GM19240 (cell line): Measurements from ENCODE around the gene AKNAD1.

Experiments used
- DNase-seq: peaks from one replicate; pipeline ENCODE4 v3.0.0; 2011; ENCODE audit warnings: low spot score; ENCODE audit not compliant: insufficient read length

AKNAD1 gene

GRCh38 chr1:108830119-108831008 lies 26.5 kb downstream of the AKNAD1 start:
- no peak for DNase-seq

- no peak for DNase-seq
These were observed 27.4 kb downstream of the AKNAD1 start for GRCh38 chr1:108829498-108829916.

- peak; percentile 53 for DNase-seq
These were observed 28.6 kb downstream of the AKNAD1 start for GRCh38 chr1:108828074-108828961.

- DNase-seq, result no peak
These were observed 30.7 kb downstream of the AKNAD1 start for GRCh38 chr1:108826081-108826635.

- DNase-seq, result no peak
These were observed 32.8 kb downstream of the AKNAD1 start for GRCh38 chr1:108824051-108824450.

GRCh38 chr1:108823632-108824031 lies 33.3 kb downstream of the AKNAD1 start:
- no peak for DNase-seq

- no peak for DNase-seq
These were observed 37.0 kb downstream of the AKNAD1 start for GRCh38 chr1:108819878-108820277.

- no peak for DNase-seq
These were observed 39.1 kb downstream of the AKNAD1 start for GRCh38 chr1:108817811-108818210.

GRCh38 chr1:108817016-108817415 lies 39.9 kb downstream of the AKNAD1 start:
- DNase-seq, result no peak

- DNase-seq, result no peak
These were observed 40.6 kb downstream of the AKNAD1 start for GRCh38 chr1:108816049-108816893.

- DNase-seq, result no peak
These were observed 41.3 kb downstream of the AKNAD1 start for GRCh38 chr1:108815566-108815965.

GRCh38 chr1:108814343-108815125 lies 42.4 kb downstream of the AKNAD1 start:
- no peak for DNase-seq

GRCh38 chr1:108813326-108813725 lies 43.6 kb downstream of the AKNAD1 start:
- no peak for DNase-seq

GRCh38 chr1:108811611-108812010 lies 45.3 kb downstream of the AKNAD1 start:
- DNase-seq, result no peak

GRCh38 chr1:108808438-108808837 lies 48.5 kb downstream of the AKNAD1 start:
- DNase-seq, result no peak

- DNase-seq, result no peak
These were observed 53.3 kb downstream of the AKNAD1 start for GRCh38 chr1:108803548-108803947.

GRCh38 chr1:108801101-108801500 lies 55.8 kb downstream of the AKNAD1 start:
- no peak for DNase-seq

- no peak for DNase-seq
These were observed 57.9 kb downstream of the AKNAD1 start for GRCh38 chr1:108799001-108799400.

- no peak for DNase-seq
These were observed 64.5 kb downstream of the AKNAD1 start for GRCh38 chr1:108792420-108792819.

GRCh38 chr1:108791790-108792189 lies 65.1 kb downstream of the AKNAD1 start:
- no peak for DNase-seq
